Mesodermal cell (in vitro differentiated cells): ENCODE measurements around the gene DLGAP4.

ENCODE experiments used
- H3K27ac ChIP-seq: 2 replicates; pipeline ENCODE4 v1.7.0; 2013; ENCODE audit warnings: mild to moderate bottlenecking, low read depth, low read length, moderate library complexity; ENCODE audit not compliant: severe bottlenecking
- H3K36me3 ChIP-seq: 2 replicates; pipeline ENCODE4 v1.7.1; 2013; ENCODE audit warnings: mild to moderate bottlenecking, low read length, moderate library complexity; ENCODE audit not compliant: control insufficient read depth, insufficient read depth
- H3K4me1 ChIP-seq: one replicate; pipeline ENCODE4 v1.7.1; 2013; ENCODE audit warnings: mild to moderate bottlenecking, low read length; ENCODE audit not compliant: insufficient read depth, control insufficient read depth, poor library complexity, severe bottlenecking
- H3K4me3 ChIP-seq: 2 replicates; pipeline ENCODE4 v1.7.0; 2013; ENCODE audit warnings: low read length, control low read depth, mild to moderate bottlenecking; ENCODE audit not compliant: insufficient read depth, poor library complexity, severe bottlenecking; ENCODE audit errors: extremely low read depth
- H3K9me3 ChIP-seq: 2 replicates; pipeline ENCODE4 v1.7.1; 2013; ENCODE audit warnings: mild to moderate bottlenecking, low read length, moderate library complexity; ENCODE audit not compliant: control insufficient read depth
- WGBS, 2 experiments: methylation state at CpG; one replicate each; pipeline ENCODE4 v1.1.5; 2013; ENCODE audit warnings: missing lambda C conversion rate in 2 of 2; ENCODE audit not compliant: insufficient coverage in 2 of 2; 5-methylcytosine and 5-hydroxymethylcytosine counted together

The DLGAP4 gene

DNA sequence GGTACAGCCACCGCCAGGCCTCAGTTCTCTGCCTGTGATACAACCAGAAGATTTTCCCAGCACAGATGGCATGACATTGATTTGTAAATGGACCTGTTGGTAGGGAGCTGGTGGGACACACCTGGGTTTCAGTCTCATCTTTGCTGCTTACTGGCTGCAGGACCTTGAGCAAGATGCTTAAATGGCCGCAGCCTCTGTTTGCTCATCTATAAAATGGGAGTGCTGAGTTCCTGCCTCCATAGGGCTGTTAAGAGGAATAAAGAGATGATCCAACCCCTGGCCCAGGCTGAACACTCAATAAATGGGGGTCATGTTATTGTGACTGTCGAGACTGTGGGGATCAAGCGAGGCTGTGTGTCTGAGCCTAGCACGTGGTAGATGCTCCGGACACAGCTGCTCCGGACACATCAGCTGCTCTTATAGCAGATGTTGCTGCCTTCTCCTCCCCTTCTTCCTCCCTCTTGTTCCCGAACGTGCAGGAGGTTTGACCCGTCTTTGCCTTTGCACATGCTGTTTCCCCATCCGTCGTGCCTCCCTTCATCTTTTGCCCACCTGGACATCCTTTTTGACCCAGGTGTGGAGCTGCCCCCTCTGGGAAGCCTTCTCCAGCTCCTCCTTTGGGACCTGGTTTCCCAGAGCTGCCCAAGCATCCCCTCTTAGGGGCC, 29.2 kb downstream of the DLGAP4 start:
- Histone ChIP-seq H3K27ac (no peak overlapping the region), H3K9me3 (no peaks in the 10 kb centered on the region), H3K4me1 (no peaks in the 10 kb centered on the region), H3K36me3 (no peaks in the 10 kb centered on the region), H3K4me3 (no peak overlapping the region)
- WGBS, 2 experiments, result 92% methylated on average over 11 to 12 of the region's 12 CpGs

DNA sequence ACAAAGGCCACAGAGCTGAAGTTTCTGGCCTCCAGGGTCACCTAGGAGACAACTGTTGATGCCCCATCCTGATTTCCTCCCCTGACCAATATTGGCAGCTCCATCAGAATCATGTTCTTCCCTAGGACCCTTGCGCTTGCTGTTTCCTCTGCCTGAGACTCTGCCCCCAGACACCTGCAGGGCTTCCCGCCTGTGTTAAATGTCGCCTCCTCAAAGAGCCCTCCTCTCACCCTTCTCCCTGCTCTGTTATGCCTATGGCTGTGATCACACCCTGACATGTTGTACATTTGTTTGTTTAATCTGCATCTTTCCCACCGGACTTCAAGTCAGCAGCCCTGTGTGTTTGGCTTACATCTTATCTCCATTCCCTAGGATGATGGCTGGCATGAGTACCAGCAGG, 30.1 kb downstream of the DLGAP4 start:
- no peak overlapping the region for H3K27ac ChIP-seq
- H3K4me3 ChIP-seq, result no peak overlapping the region
- H3K9me3 ChIP-seq, result no peaks in the 10 kb centered on the region
- no peaks in the 10 kb centered on the region for H3K4me1 ChIP-seq
- no peaks in the 10 kb centered on the region for H3K36me3 ChIP-seq
- 90 to 100% methylated on average over 2 to 3 of the region's 4 CpGs for WGBS, 2 experiments

DNA sequence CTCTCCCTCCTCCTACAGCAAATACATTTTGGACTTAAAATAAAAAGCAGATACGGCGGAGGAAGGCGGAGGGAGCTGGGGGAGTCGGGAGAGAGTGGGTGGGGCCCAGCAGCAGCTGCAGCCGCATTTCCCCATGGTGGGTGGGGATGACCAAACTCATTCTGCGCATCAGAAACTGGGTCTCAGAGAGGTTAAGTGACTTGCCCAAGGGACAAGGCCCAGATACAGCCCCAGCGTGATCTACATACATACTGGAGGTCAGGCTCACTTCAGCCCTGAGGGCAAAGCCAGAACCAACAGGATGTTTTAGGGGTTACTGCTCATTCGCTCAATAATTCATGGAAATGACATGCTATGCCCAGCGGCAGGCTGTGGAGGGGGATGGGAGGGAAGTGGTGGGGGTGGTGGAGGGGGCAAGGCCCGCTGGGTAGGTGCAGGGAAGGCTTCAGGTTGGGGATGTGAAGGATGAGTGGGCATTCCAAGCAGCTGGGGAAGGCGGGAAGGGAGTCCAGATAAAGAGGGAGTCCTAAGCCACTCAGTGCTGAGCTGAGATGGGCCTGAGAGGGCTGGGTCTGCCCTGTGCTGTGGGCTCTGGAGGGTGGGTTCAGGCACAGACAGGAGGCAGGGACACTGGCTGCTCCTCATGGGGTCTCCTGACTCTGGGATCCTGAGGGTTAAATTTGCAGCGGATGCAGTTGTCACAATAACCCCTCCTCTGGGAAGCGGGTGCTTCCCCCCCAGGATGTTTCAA, 31.0 kb downstream of the DLGAP4 start:
- Histone ChIP-seq H3K36me3 (no peaks in the 10 kb centered on the region), H3K27ac (no peak overlapping the region), H3K4me1 (no peaks in the 10 kb centered on the region), H3K9me3 (no peaks in the 10 kb centered on the region), H3K4me3 (no peak overlapping the region)
- 65 to 68% methylated on average over 7 to 12 of the region's 13 CpGs for WGBS, 2 experiments

DNA sequence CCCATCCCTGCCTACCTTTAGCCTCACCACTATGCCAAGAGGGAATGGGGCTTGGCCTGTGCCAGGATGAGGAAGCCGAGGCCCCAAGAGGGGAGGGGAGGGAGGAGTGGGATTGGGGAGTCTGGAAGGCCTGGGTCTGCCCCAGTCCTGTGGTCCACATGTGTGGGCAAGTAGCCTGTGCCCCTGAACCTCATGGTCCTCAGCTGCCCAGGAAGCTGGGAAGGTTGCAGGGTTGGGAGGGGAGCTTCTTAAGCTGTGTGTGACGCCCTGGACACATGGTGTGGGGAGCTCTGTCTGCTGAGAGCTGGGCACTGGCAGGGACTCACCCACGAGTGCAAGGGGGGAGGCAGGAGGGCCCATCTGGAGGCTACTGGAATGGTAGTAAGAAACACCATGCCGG, 31.7 kb downstream of the DLGAP4 start:
- Histone ChIP-seq H3K36me3 (no peaks in the 10 kb centered on the region), H3K9me3 (no peaks in the 10 kb centered on the region), H3K4me1 (no peaks in the 10 kb centered on the region), H3K4me3 (no peak overlapping the region), H3K27ac (no peak overlapping the region)
- WGBS, 2 experiments, result 85 to 89% methylated on average over 2 to 3 of the region's 4 CpGs

DNA sequence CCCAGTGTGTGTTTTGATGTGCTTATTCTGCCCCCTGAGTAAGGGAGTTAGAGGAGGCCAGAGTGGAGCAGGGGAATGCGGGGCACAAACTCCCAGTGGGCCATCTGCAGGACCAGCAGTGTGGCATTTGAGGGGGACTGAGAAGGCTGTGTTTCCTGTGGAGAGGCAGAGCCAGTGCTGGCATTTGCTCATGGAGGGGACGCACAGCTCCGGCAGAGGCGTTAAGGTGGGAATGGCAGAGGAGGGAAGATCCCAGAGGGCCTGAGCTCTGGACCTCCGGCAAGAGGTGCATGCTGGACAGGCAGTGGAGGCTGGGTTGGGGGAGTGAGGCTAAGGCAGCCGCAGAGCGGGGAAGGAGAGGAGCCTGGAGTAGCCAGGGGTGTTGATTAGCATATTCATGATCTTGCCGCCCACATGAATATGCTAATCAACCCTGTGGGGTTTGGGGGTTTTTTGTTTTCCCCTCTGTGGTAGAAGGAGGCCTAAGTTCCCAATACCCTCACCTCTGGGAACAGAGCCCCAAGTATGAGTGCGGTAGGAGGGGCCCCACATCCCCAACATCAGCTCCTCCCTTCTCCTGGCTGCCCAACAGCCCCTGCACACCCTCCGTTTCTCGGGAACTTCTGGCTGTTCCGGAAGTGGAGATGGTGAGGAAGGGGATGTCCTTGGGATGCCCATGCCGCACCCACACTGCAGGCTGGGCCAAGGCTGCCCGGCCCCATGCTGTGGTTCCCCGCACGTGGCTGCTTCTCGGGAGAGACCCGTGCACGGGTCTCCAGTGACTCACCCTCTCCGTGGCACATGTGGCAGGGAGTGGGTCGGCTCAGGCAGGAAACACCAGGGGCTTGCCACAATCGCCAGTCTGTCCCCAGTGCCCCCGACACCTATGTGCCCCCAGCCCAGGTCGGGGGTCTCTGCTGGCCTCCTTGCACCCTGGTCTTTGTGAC, 33.8 kb downstream of the DLGAP4 start:
- no peak overlapping the region for H3K4me3 ChIP-seq
- 58 to 67% methylated on average over 12 to 19 of the region's 24 CpGs for WGBS, 2 experiments
- H3K27ac ChIP-seq, result no peak overlapping the region
- H3K4me1 ChIP-seq, result no peaks in the 10 kb centered on the region
- no peaks in the 10 kb centered on the region for H3K36me3 ChIP-seq
- H3K9me3 ChIP-seq, result no peaks in the 10 kb centered on the region

DNA sequence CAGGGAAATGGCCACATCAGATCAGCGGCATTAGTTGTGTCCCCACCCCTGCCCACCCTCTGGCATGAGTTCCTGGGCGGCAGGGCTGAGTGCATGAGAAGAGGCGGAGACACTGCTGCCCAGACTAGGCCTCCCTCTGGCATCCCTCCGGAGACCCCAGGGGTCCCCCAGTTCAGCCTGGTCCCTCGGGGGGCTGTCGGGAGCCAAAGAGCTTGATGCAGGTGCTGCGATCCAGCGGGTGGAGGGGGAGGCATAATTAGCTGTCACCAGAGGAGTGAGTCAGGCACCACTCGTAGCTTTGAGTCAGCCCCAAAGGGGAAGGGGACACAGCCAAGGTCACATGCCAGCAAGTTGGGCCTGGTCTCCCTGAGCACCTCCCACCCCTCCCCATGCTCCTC, 34.5 kb downstream of the DLGAP4 start:
- no peak overlapping the region for H3K4me3 ChIP-seq
- H3K27ac ChIP-seq, result no peak overlapping the region
- H3K36me3 ChIP-seq, result no peaks in the 10 kb centered on the region
- 74 to 80% methylated on average over 6 to 9 of the region's 9 CpGs for WGBS, 2 experiments
- H3K4me1 ChIP-seq, result no peaks in the 10 kb centered on the region
- no peaks in the 10 kb centered on the region for H3K9me3 ChIP-seq

DNA sequence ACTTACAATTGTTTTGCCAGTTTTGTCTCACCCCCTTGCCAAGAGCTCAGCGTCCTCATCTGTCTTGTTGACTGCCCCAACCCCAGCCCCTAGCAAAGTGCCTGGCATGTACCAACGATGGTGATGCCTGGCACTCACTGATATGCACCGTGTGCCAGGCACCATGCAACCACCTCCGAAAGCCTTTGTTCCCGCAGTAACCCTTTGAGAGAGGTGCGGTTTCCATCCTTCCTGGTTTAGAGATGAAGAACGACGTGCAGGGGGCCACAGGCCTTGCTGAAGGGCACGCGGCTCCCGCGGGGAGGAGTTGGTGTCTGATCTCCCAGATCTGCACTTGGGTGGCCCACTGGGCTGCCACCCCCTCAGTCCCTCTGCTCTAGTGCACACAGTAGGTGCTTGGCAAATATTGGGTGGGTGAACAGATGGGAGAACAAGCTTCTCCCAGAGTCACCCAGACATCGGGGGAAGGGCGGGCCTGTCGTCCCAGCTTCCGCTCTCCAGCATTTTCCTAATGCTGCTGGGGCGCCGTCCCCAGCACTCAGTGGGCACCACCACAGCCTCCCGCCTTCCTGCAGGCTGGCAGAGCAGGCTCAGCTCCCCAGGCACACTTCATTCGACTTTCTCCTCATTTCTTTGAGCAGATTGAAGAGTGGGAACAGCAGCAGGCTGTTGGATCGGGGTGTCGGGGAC, 35.3 kb downstream of the DLGAP4 start:
- Histone ChIP-seq H3K27ac (no peak overlapping the region), H3K4me3 (no peak overlapping the region), H3K4me1 (no peaks in the 10 kb centered on the region), H3K36me3 (no peaks in the 10 kb centered on the region), H3K9me3 (no peaks in the 10 kb centered on the region)
- WGBS, 2 experiments, result 87 to 90% methylated on average over 18 of the region's 22 CpGs

DNA sequence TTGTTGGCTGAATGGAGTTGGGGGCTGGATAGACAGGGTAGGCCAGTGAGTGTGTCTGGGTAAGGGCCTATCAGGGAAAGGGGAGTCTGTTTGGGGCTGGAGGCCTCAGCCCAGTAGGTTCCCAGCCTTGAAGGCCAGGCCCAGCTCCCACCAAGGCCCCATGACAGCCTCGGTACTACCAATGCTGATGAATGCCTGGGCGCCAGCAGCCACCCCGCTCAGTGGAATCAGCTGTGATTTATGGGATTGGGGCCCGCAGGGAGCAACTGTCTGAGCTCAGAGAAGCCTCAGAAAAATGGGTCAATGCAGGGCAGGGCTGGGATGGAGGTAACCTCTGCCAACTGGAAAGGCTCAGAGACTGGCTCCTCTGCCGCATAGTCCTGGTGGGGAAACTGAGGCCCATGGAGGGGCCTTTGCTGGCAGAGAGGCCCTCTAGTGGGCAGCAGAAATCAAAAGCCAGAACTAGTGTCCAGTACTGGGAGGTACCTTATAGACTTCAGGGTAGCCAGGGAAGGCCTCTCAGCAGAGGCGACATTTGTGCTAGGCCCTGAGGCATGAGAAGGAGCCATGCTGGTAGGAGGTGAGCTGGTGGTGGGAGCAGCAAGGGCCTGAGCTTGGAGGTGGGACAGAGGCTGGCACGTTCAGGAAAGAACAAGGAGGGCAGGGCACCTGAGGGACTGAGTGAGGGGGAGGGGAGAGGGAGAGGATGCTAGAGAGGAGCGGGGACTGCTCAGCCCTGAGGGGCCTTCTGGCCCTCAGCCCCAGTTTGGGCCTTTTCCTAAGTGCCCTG, 36.4 kb downstream of the DLGAP4 start:
- no peak overlapping the region for H3K27ac ChIP-seq
- no peaks in the 10 kb centered on the region for H3K9me3 ChIP-seq
- WGBS, 2 experiments, result 83 to 94% methylated on average over 7 to 8 of the region's 8 CpGs
- no peaks in the 10 kb centered on the region for H3K36me3 ChIP-seq
- no peak overlapping the region for H3K4me3 ChIP-seq
- no peaks in the 10 kb centered on the region for H3K4me1 ChIP-seq

DNA sequence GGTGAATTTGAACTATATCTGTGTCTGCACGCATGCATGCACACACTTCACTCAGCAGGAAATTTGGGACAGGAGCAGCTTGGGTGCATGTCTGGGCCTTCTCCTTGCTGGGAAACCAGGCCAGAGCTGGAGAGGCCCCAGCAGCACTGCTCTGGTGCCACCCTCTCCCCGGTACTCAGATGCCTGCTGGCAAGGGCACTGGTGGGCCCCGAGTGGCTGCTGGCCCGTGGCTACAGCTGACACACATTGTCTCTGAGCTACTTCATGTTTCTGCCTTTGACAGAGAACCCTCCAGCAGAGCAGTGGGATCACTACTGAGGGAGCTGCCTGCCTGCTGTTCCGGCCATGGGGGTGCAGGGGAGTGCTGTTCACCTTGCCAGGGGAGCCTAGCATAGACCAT, 37.5 kb downstream of the DLGAP4 start:
- Histone ChIP-seq H3K9me3 (no peaks in the 10 kb centered on the region), H3K36me3 (no peaks in the 10 kb centered on the region), H3K4me3 (no peak overlapping the region), H3K27ac (no peak overlapping the region), H3K4me1 (no peaks in the 10 kb centered on the region)
- 78 to 86% methylated on average over 4 of the region's 5 CpGs for WGBS, 2 experiments
